IMR-90 (cell line): ENCODE results near the gene GIPR. TPM values are rescaled to one million over a fixed set of nuclear protein-coding genes. Genes with fewer than 3 reads are reported as not detected.

Source experiments
- ATAC-seq: fragments of 200-7000 bp; cut with Tn5 transposase; 2 replicates; pipeline ENCODE4 v1.9.1; 2020; ENCODE audit warnings: low read depth, mild to moderate bottlenecking, moderate library complexity
- BruUV-seq: library from RNA; stranded (reverse); fragments of 400-500 nt; replicated peaks from 2 replicates; lab custom pipeline; 2021; lab: Mats Ljungman, UMichigan
- CTCF ChIA-PET: fragments of 300-600 bp; formaldehyde crosslinking; extraction: SDS; loops from one replicate; lab custom pipeline; 2021; ENCODE audit warnings: antibody characterized with exemption; lab: Yijun Ruan, JAX
- POLR2A ChIA-PET: fragments of 300-600 bp; sonication (Branson Sonifier 250); formaldehyde crosslinking; loops from one replicate; lab custom pipeline; 2022; ENCODE audit warnings: antibody characterized with exemption; ENCODE audit not compliant: unreplicated experiment; lab: Charles Lee
- DNase-seq: peaks from one replicate; pipeline ENCODE4 v3.0.0; 2013
- H2AFZ ChIP-seq: replicated peaks from 2 replicates; pipeline ENCODE3; 2013; ENCODE audit warnings: low read length, mild to moderate bottlenecking; ENCODE audit not compliant: poor library complexity
- H2AK5ac ChIP-seq: 2 replicates; pipeline ENCODE4 v1.6.1; 2013; ENCODE audit warnings: low read depth, low read length, inconsistent platforms
- H2AK9ac ChIP-seq: replicated peaks from 2 replicates; pipeline ENCODE3; 2013; ENCODE audit warnings: mild to moderate bottlenecking, low read depth, low read length, moderate library complexity; ENCODE audit not compliant: poor library complexity
- H2BK120ac ChIP-seq: 2 replicates; pipeline ENCODE4 v1.6.1; 2013; ENCODE audit warnings: low read depth, low read length, inconsistent platforms
- H2BK15ac ChIP-seq: 3 replicates; pipeline ENCODE4 v1.6.1; 2013; ENCODE audit warnings: low read depth, low read length, inconsistent platforms
- H2BK20ac ChIP-seq: 2 replicates; pipeline ENCODE4 v1.6.1; 2013; ENCODE audit warnings: low read depth, mild to moderate bottlenecking, inconsistent platforms, low read length, moderate library complexity
- H2BK5ac ChIP-seq: 2 replicates; pipeline ENCODE4 v1.6.1; 2013; ENCODE audit warnings: mild to moderate bottlenecking, low read depth, low read length, inconsistent platforms; ENCODE audit not compliant: poor library complexity, severe bottlenecking
- H3K14ac ChIP-seq: replicated peaks from 2 replicates; pipeline ENCODE4 v1.6.1; 2013; ENCODE audit warnings: low read depth, low read length, inconsistent platforms
- H3K18ac ChIP-seq: 2 replicates; pipeline ENCODE4 v1.6.1; 2013; ENCODE audit warnings: low read depth, low read length, control low read depth
- H3K23ac ChIP-seq: 2 replicates; pipeline ENCODE4 v1.6.1; 2013; ENCODE audit warnings: low read depth, low read length, inconsistent platforms
- H3K27ac ChIP-seq: 2 replicates; pipeline ENCODE4 v1.5.1; 2013; ENCODE audit warnings: mild to moderate bottlenecking, control low read depth, low read length; ENCODE audit not compliant: insufficient read depth
- H3K27me3 ChIP-seq: 2 replicates; pipeline ENCODE4 v1.6.1; 2013; ENCODE audit warnings: low read length; ENCODE audit not compliant: control insufficient read depth, insufficient read depth
- H3K36me3 ChIP-seq: 2 replicates; pipeline ENCODE4 v1.6.1; 2013; ENCODE audit warnings: low read length, mixed read lengths; ENCODE audit not compliant: control insufficient read depth, insufficient read depth
- H3K4ac ChIP-seq: 2 replicates; pipeline ENCODE4 v1.6.1; 2013; ENCODE audit warnings: low read depth, low read length, inconsistent platforms
- H3K4me1 ChIP-seq: 2 replicates; pipeline ENCODE4 v1.6.1; 2013; ENCODE audit warnings: low read length, mixed read lengths; ENCODE audit not compliant: control insufficient read depth, insufficient read depth
- H3K4me2 ChIP-seq: 2 replicates; pipeline ENCODE4 v1.6.1; 2013; ENCODE audit warnings: low read depth, mild to moderate bottlenecking, control low read depth, low read length, moderate library complexity
- H3K4me3 ChIP-seq: 2 replicates; pipeline ENCODE4 v1.5.1; 2013; ENCODE audit warnings: low read depth, mild to moderate bottlenecking, control low read depth, low read length, moderate library complexity; ENCODE audit not compliant: insufficient read depth
- H3K56ac ChIP-seq: 2 replicates; pipeline ENCODE4 v1.6.1; 2013; ENCODE audit warnings: low read length, inconsistent platforms; ENCODE audit not compliant: insufficient read depth; ENCODE audit errors: extremely low read depth
- H3K79me1 ChIP-seq, 2 experiments: 2 replicates each; pipeline ENCODE4 v1.6.1; 2013; ENCODE audit warnings: low read length in 2 of 2, inconsistent platforms in 1 of 2, low read depth in 1 of 2
- H3K9ac ChIP-seq: 2 replicates; pipeline ENCODE4 v1.6.1; 2013; ENCODE audit warnings: low read depth, low read length, control low read depth
- H3K9me1 ChIP-seq: 2 replicates; pipeline ENCODE4 v1.6.1; 2013; ENCODE audit warnings: low read length, inconsistent platforms; ENCODE audit not compliant: insufficient read depth
- H3K9me3 ChIP-seq: 2 replicates; pipeline ENCODE4 v1.6.1; 2013; ENCODE audit warnings: low read length; ENCODE audit not compliant: control insufficient read depth, insufficient read depth
- H4K20me1 ChIP-seq: 2 replicates; pipeline ENCODE4 v1.6.1; 2013; ENCODE audit warnings: low read length, inconsistent platforms; ENCODE audit not compliant: insufficient read depth
- H4K5ac ChIP-seq: 2 replicates; pipeline ENCODE4 v1.6.1; 2013; ENCODE audit warnings: mild to moderate bottlenecking, low read depth, low read length, control low read depth
- H4K8ac ChIP-seq, 2 experiments: 2 replicates each; pipeline ENCODE4 v1.6.1; 2013; ENCODE audit warnings: low read depth in 2 of 2, low read length in 2 of 2, control low read depth in 1 of 2, inconsistent platforms in 1 of 2
- H4K91ac ChIP-seq: 2 replicates; pipeline ENCODE4 v1.6.1; 2013; ENCODE audit warnings: low read depth, low read length, inconsistent platforms; ENCODE audit not compliant: insufficient read depth
- BHLHE40 ChIP-seq: fragments of 150-350 bp; IDR thresholded peaks from 2 replicates; pipeline ENCODE4 v1.6.1; 2016; ENCODE audit warnings: mild to moderate bottlenecking, low read depth, low read length
- CEBPB ChIP-seq: IDR thresholded peaks from 2 replicates; pipeline ENCODE4 v1.6.1; 2012; ENCODE audit warnings: low read depth, low read length, improper control_type of control experiment
- CHD1 ChIP-seq: IDR thresholded peaks from 2 replicates; pipeline ENCODE4 v1.6.1; 2012; ENCODE audit warnings: low read depth, low read length, improper control_type of control experiment
- FOS ChIP-seq: fragments of 150-350 bp; IDR thresholded peaks from 2 replicates; pipeline ENCODE4 v1.6.1; 2016; ENCODE audit warnings: low read depth, low read length
- MAFK ChIP-seq: IDR thresholded peaks from 2 replicates; pipeline ENCODE4 v1.6.1; 2012; ENCODE audit warnings: low read depth, low read length, improper control_type of control experiment
- MAZ ChIP-seq: IDR thresholded peaks from 2 replicates; pipeline ENCODE4 v1.6.1; 2012; ENCODE audit warnings: low read depth, mild to moderate bottlenecking, low read length, improper control_type of control experiment, moderate library complexity, borderline replicate concordance
- MXI1 ChIP-seq: IDR thresholded peaks from 2 replicates; pipeline ENCODE4 v1.6.1; 2012; ENCODE audit warnings: low read depth, mild to moderate bottlenecking, low read length, moderate library complexity, borderline replicate concordance
- NFE2L2 ChIP-seq: fragments of 150-350 bp; IDR thresholded peaks from 2 replicates; pipeline ENCODE4 v1.6.1; 2016; ENCODE audit warnings: low read depth, mild to moderate bottlenecking, low read length
- POLR2A ChIP-seq: IDR thresholded peaks from 2 replicates; pipeline ENCODE4 v1.6.1; 2012; ENCODE audit warnings: mild to moderate bottlenecking, low read depth, low read length
- RAD21 ChIP-seq: IDR thresholded peaks from 2 replicates; pipeline ENCODE4 v1.6.1; 2012; ENCODE audit warnings: low read length, improper control_type of control experiment
- RCOR1 ChIP-seq: IDR thresholded peaks from 2 replicates; pipeline ENCODE4 v1.6.1; 2012; ENCODE audit warnings: mild to moderate bottlenecking, low read length, improper control_type of control experiment; ENCODE audit not compliant: insufficient replicate concordance
- RFX5 ChIP-seq: IDR thresholded peaks from 2 replicates; pipeline ENCODE4 v1.8.0; 2012; ENCODE audit warnings: low read depth, mild to moderate bottlenecking, low read length, moderate library complexity
- SMC3 ChIP-seq: fragments of 150-350 bp; IDR thresholded peaks from 2 replicates; pipeline ENCODE4 v1.6.1; 2016; ENCODE audit warnings: low read depth, mild to moderate bottlenecking, antibody characterized with exemption, low read length, moderate library complexity
- WGBS, 2 experiments: methylation state at CpG; one replicate each; pipeline versions ENCODE4 v1.1.5 to v1.1.7; 2013; ENCODE audit warnings: missing lambda C conversion rate in 2 of 2; ENCODE audit not compliant: insufficient read length in 1 of 2; ENCODE audit errors: extremely low coverage in 2 of 2; 5-methylcytosine and 5-hydroxymethylcytosine counted together
- dilution Hi-C: fragments of 300-500 bp; cut with HindIII; formaldehyde crosslinking; loops from one replicate; pipeline ENCODE4 v1.14.3; 2018; ENCODE audit warnings: low sequenced_read_pairs; ENCODE audit not compliant: unreplicated experiment
- in situ Hi-C: fragments of 300-500 bp; cut with MboI; formaldehyde crosslinking; loops from 3 replicates; pipeline ENCODE4 v1.14.3; 2019; ENCODE audit warnings: low sequenced_read_pairs, inconsistent platforms, mixed read lengths
- intact Hi-C: fragments of 100-400 bp; cut with micrococcal nuclease; formaldehyde crosslinking; loops from 2 replicates; pipeline ENCODE4 v1.10.0; 2022
- polyA plus RNA-seq, 3 experiments: library from polyadenylated mRNA; depleted of rRNA; stranded (reverse); fragments of >200 nt; gene quantifications; 2 replicates each; pipeline ENCODE4 v1.2.3, GENCODE V29; 2012; ENCODE audit warnings: low replicate concordance in 1 of 3
- total RNA-seq: library from RNA; depleted of rRNA; stranded (reverse); fragments of >200 nt; gene quantifications from 2 replicates; pipeline ENCODE4 v1.2.3, GENCODE V29; 2012
- TF ChIP-seq, protein P1 (sequence below): conservative IDR thresholded peaks from 2 replicates; pipeline ENCODE4 v1.5.1; 2012; ENCODE audit warnings: mild to moderate bottlenecking, low read depth, low read length, improper control_type of control experiment
- TF ChIP-seq, protein P2 (sequence below): fragments of 150-350 bp; IDR thresholded peaks from 2 replicates; pipeline ENCODE4 v1.6.1; 2016; ENCODE audit warnings: low read depth, mild to moderate bottlenecking, low read length, moderate library complexity, borderline replicate concordance
- TF ChIP-seq, protein P3 (sequence below): fragments of 150-350 bp; IDR thresholded peaks from 2 replicates; pipeline ENCODE4 v1.6.1; 2017; ENCODE audit warnings: mild to moderate bottlenecking, antibody characterized with exemption, low read length, low read depth

The GIPR gene
- total and polyA plus RNA-seq, 2 of the 4 experiments (the other 2 are of a cell fraction), result 0.18 to 1.2 TPM

DNA sequence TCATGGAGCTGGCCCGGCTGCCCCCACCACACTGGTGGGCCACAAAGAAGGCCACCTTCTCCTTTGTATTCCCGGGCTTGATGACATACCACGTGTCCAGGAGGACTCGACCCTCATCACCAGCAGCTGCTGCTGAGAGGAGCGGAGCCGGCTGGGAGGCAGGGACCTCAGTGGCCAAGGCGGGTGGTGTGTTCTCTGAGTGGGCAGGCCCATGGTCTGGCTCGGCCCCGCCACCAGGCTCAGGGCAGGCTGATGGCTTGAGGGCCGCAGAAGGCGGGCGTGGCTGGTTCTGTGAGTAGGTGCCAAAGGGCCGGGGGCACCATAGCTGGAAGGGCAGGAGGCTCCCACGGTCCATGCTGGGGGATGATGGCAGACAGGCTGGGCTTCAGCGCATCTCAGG lies 45.1 kb downstream of the GIPR start:
- Histone ChIP-seq H3K4ac (no peak overlapping the region), H2BK15ac (no peak overlapping the region), H3K9me3 (no peaks in the 10 kb centered on the region), H3K9ac (no peak overlapping the region), H3K4me3 (no peak overlapping the region), H4K20me1 (no peaks in the 10 kb centered on the region), H2AK9ac (no peak overlapping the region), H2AK5ac (no peak overlapping the region), H2BK120ac (no peak overlapping the region), H3K23ac (no peak overlapping the region), H2BK5ac (no peak overlapping the region), H3K9me1 (no peaks in the 10 kb centered on the region), H4K91ac (no peak overlapping the region), H3K4me1 (peaks cover 6% of the 10 kb centered on the region), H2BK20ac (no peak overlapping the region), H3K27ac (no peak overlapping the region), H3K56ac (no peak overlapping the region), H3K18ac (no peak overlapping the region), H4K5ac (no peak overlapping the region), H3K4me2 (no peak overlapping the region), H3K27me3 (no peaks in the 10 kb centered on the region), H3K79me1 (peaks cover 29 to 66% of the 10 kb centered on the region in 2 experiments), H3K36me3 (peaks cover 20% of the 10 kb centered on the region), H4K8ac (no peak overlapping the region), H2AFZ (no peak overlapping the region), H3K14ac (no peak overlapping the region)
- intact Hi-C loops (no loop called here), dilution Hi-C loops (no loop called here), in situ Hi-C loops (no loop called here)
- DNase-seq (no peak), ATAC-seq (no peak)
- POLR2A ChIA-PET, result no interaction called here
- no TSS peak for BruUV-seq
- TF ChIP-seq BHLHE40 (no peak), MAFK (no peak), MXI1 (no peak), RCOR1 (no peak), POLR2A (no peak), RFX5 (no peak), CHD1 (no peak), SMC3 (no peak), NFE2L2 (no peak), RAD21 (no peak), MAZ (no peak), FOS (no peak), CEBPB (no peak)
- TF ChIP-seq, protein P1, sequence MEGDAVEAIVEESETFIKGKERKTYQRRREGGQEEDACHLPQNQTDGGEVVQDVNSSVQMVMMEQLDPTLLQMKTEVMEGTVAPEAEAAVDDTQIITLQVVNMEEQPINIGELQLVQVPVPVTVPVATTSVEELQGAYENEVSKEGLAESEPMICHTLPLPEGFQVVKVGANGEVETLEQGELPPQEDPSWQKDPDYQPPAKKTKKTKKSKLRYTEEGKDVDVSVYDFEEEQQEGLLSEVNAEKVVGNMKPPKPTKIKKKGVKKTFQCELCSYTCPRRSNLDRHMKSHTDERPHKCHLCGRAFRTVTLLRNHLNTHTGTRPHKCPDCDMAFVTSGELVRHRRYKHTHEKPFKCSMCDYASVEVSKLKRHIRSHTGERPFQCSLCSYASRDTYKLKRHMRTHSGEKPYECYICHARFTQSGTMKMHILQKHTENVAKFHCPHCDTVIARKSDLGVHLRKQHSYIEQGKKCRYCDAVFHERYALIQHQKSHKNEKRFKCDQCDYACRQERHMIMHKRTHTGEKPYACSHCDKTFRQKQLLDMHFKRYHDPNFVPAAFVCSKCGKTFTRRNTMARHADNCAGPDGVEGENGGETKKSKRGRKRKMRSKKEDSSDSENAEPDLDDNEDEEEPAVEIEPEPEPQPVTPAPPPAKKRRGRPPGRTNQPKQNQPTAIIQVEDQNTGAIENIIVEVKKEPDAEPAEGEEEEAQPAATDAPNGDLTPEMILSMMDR, result no peak
- TF ChIP-seq, protein P2, sequence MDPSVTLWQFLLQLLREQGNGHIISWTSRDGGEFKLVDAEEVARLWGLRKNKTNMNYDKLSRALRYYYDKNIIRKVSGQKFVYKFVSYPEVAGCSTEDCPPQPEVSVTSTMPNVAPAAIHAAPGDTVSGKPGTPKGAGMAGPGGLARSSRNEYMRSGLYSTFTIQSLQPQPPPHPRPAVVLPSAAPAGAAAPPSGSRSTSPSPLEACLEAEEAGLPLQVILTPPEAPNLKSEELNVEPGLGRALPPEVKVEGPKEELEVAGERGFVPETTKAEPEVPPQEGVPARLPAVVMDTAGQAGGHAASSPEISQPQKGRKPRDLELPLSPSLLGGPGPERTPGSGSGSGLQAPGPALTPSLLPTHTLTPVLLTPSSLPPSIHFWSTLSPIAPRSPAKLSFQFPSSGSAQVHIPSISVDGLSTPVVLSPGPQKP, result no peak
- TF ChIP-seq, protein P3, sequence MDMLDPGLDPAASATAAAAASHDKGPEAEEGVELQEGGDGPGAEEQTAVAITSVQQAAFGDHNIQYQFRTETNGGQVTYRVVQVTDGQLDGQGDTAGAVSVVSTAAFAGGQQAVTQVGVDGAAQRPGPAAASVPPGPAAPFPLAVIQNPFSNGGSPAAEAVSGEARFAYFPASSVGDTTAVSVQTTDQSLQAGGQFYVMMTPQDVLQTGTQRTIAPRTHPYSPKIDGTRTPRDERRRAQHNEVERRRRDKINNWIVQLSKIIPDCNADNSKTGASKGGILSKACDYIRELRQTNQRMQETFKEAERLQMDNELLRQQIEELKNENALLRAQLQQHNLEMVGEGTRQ, result no peak
- CTCF ChIA-PET, result no interaction called here
- WGBS, 2 experiments, result 95% methylated on average over 4 of the region's 15 CpGs; no CpG with 5 or more reads in 1 of the 2 experiments
